Activated naive CD4-positive, alpha-beta T cell treated with anti-CD3 and anti-CD28 coated beads, Interleukin-2, amount 50 U/mL, for 72 hours (primary cell): Measurements from ENCODE around the gene NTRK1. TPM values are rescaled to one million over a fixed set of nuclear protein-coding genes. Genes with fewer than 3 reads are reported as not detected.

Experiments
- ATAC-seq, 2 donors: fragments of 150-1000 bp; cut with Tn5 transposase; 2 replicates each; pipeline ENCODE4 v1.10.0; 2021; ENCODE audit warnings: mild to moderate bottlenecking in 2 of 2, moderate library complexity in 2 of 2
- DNase-seq, 2 donors: peaks; one replicate each; pipeline ENCODE4 v3.0.0; 2021 to 2022; ENCODE audit warnings: low spot score in 2 of 2
- H3K27ac Mint-ChIP-seq, 2 donors: one replicate each; pipeline ENCODE4 v1.8.0; 2022; ENCODE audit warnings: mild to moderate bottlenecking in 2 of 2, mixed read lengths in 2 of 2
- H3K36me3 Mint-ChIP-seq, 2 donors: one replicate each; pipeline ENCODE4 v1.8.0; 2022; ENCODE audit warnings: mixed read lengths in 2 of 2
- H3K9me3 Mint-ChIP-seq, 2 donors: one replicate each; pipeline ENCODE4 v1.8.0; 2022; ENCODE audit warnings: mixed read lengths in 2 of 2
- total RNA-seq, 2 donors: library from RNA; stranded (reverse); gene quantifications; one replicate each; pipeline ENCODE4 v1.2.3, GENCODE V29; 2022

The NTRK1 gene
- total RNA-seq, 2 donors from 2014 or later, result 5.3 to 7.2 TPM

DNA sequence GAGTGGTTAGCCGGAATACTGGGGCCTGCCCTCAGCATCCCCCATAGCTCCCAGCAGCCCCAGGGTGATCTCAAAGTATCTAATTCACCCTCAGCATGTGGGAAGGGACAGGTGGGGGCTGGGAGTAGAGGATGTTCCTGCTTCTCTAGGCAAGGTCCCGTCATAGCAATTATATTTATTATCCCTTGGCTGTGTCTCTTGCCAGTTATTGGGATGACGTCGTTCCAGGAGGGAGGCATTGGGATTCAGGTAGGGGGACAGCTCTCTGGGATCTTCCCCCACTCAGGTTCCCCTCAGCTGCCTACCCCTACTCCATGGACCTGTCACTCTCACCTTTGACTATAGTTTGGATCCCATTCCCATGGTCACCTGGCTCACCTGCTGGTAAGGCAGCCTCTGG lies 21.0 kb downstream of the NTRK1 start:
- ATAC-seq (no peak), DNase-seq (no peak)
- Mint-ChIP-seq H3K9me3 (no peaks in the 10 kb centered on the region), H3K36me3 (no peaks in the 10 kb centered on the region), H3K27ac (no peak overlapping the region)

DNA sequence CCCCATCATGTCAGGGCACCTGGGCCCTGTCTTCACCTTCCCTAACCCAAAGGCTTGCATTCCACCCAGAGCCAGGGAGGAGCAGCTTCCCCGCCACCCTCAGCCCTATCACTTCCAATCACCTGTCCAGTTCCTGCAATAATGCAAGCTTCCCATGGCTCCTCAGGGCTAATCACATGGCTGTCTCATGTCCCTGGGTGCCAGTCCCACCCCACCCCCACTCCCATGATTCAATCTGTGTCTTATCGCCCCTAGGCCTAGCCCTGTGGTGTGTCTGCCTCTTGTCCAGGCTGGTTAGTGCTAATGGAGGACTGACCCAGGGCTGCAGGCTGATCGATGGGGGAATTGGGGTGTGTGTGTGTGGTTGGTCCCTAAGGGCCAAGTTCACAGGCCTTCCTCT lies 21.9 kb downstream of the NTRK1 start:
- no peaks in the 10 kb centered on the region for H3K9me3 Mint-ChIP-seq
- DNase-seq (no peak), ATAC-seq (no peak)
- H3K36me3 Mint-ChIP-seq, result no peaks in the 10 kb centered on the region
- H3K27ac Mint-ChIP-seq, result no peak overlapping the region

DNA sequence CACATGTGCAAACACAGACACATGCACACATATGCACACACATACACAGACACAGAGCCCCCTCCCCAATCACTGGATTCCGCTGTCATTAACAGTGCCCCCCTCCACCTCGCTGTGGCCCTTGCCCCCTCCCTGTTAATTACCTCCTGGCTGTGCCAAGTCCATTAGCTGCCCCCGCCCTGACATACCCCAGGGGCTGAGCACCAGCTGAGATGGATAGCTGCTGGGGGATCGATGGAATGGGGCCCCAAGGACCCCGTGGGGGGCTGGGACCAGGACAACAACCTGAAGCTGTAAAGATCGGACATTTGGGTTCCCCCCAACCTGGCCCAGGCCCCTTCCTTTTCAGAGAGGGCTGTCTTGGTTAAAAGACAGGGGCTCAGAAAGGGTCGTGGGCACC lies 23.3 kb downstream of the NTRK1 start:
- H3K36me3 Mint-ChIP-seq, result no peaks in the 10 kb centered on the region
- no peaks in the 10 kb centered on the region for H3K9me3 Mint-ChIP-seq
- ATAC-seq (no peak), DNase-seq (no peak)
- H3K27ac Mint-ChIP-seq, result no peak overlapping the region

DNA sequence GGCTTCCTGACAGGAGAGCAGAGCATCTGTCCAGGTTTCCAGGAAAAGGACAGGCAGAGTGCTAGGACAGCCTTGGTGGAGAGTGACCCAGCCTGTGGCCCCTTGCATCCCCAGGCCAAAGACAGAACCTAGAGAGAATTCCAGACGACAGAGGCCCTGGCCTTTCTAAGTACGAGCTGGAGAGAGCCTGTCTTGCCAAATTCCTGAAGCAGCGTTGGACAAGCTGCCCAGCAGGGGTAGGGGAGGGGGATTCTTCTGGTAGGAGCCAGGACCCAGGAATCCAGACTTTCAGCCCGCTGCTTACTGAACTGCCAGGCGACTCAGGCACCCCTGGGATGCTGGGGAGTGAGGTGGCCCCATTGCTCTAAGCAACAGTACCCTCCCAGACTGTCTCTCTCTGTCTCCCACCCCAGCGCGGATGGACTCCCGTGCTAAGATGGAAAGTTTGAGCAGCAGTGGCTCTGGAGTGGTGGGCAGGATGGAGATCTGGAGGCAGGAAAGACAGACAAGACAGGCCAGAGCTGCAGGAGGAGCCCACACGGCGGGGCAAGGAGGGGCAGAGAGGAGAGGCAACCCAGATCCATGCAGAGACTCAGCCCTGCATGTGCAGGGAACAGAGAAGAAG lies 24.0 kb downstream of the NTRK1 start:
- no peaks in the 10 kb centered on the region for H3K9me3 Mint-ChIP-seq
- ATAC-seq, result no peak
- peak overlapping the region in 1 of 2 donors; percentile 26 for H3K27ac Mint-ChIP-seq
- DNase-seq, result no peak
- no peaks in the 10 kb centered on the region for H3K36me3 Mint-ChIP-seq

DNA sequence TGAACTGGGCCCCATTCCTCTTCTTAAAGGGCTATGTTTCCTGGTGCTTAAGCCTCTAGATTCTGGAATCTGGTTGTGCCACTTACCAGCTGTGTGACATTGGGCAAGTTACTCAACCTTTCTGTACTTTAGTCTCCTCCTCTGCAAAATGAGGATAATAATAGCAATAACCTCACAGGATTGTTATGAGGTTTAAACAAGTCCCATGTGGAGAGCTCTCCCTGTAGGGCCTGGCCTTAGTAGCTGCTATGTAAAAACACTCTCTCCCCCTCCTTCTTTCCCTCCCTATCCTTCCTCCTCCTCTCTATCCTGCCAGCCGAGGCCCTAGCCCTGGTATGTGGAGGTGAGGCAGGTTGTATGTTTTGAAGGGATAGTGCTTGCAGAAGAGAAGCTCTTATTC lies 24.6 kb downstream of the NTRK1 start:
- H3K27ac Mint-ChIP-seq, result no peak overlapping the region
- no peaks in the 10 kb centered on the region for H3K9me3 Mint-ChIP-seq
- no peak for ATAC-seq
- H3K36me3 Mint-ChIP-seq, result no peaks in the 10 kb centered on the region
- DNase-seq, result no peak

DNA sequence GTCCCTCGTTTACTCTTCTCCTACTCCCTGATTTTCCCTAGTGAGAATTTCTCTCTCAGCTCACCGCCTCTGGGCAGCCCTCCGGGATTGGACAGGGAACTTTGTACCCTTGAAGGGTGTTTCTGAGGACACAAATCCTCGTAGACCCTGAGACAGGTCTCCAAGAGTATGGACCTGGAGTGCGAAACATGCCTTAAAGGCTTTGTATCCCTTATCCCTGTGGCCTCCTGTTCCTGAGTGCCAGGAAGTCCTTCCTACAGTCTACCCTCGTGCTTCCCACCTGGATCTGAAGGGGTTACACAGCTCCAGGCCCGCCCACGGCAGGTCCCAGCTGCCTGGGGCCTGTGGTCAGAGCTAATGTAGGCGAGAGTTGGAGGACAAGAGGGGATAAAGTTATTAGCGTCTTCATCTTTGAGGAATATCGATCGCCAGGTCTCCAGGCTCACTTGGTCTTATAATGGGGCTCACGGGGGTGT lies 25.3 kb downstream of the NTRK1 start:
- H3K27ac Mint-ChIP-seq, result peak overlapping the region in 1 of 2 donors; percentile 12
- no peaks in the 10 kb centered on the region for H3K36me3 Mint-ChIP-seq
- ATAC-seq, result no peak
- H3K9me3 Mint-ChIP-seq, result no peaks in the 10 kb centered on the region
- no peak for DNase-seq

DNA sequence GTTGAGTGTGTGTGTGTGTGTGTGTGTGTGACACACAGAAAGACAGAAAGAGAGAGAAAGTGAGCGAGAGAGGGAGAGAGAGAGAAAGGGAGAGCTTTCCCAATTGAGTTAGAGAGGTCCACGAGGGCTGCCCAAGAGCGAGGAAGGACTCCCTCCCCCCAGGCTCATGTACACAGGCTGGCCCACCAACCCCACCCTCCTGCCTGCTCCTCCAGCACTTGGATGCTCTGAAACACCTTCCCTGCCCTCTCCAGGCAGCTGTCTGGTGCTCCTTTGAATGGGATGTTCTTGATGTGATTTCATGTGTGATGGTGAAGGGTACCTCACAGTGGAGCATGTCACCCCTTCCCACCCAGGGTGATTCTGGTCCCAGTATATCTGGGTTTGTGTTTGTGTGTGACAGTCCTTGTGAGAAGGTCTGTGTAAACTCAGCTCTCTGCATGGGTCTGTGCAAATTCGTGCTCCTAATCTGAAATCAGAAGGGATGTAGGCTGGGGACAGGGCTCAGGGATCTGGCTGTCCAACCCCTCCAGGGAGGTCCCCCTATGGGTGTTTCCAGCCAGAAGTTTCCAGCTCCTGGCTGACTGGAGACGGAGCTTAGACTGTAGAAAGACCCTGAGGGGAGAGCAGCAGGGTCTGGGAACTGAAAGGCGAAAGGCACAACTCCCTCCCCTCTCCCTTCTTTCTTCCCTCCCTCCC lies 26.1 kb downstream of the NTRK1 start:
- Mint-ChIP-seq H3K9me3 (no peaks in the 10 kb centered on the region), H3K27ac (peak overlapping the region in 1 of 2 donors; percentile 12), H3K36me3 (no peaks in the 10 kb centered on the region)
- ATAC-seq (no peak), DNase-seq (no peak)

DNA sequence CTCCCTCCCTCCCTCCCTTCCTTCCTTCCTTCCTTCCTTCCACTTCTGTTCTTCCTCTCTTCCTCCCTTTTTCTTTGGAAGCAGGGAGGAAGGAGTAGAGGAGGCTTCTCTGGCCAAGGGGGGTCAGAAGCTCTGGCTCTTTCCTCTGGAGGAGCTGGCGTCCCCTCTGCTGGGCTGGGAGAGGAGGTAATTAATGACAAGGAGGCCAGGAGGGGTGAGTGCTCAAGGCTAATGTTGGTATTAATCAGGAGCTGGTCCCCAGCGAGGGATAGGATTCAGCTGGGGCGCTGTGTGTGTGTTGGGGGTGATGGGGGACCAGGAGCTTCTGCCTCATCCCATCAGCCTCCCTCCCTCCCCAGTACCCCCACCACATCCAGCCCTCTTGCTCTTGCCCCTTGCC lies 26.7 kb downstream of the NTRK1 start:
- no peak for ATAC-seq
- Mint-ChIP-seq H3K9me3 (no peaks in the 10 kb centered on the region), H3K36me3 (no peaks in the 10 kb centered on the region)

DNA sequence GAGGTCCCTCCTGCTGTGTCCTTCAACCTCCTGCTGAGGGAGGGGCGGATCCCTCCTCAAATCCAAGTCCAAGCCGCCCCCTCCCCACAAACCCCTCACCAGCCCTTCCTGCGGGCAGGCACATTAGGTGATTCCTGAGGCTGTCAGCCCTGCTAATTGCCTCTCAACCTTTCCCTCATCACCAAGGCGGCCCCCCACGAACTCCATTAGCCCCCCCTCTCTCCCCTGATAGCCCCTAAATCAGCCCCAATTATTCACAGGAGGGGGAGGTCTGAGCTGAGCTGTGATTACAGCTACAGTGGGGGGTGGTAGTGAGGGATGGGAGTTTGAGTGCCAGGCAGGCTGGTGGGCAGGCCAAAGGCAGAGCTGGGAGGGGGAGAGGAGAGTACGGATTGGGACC lies 27.1 kb downstream of the NTRK1 start:
- Mint-ChIP-seq H3K9me3 (no peaks in the 10 kb centered on the region), H3K36me3 (no peaks in the 10 kb centered on the region), H3K27ac (no peak overlapping the region)
- DNase-seq, result no peak
- no peak for ATAC-seq

More for the DNA sequence above, 26.7 kb downstream of the NTRK1 start:
- no peak overlapping the region for H3K27ac Mint-ChIP-seq
- no peak for DNase-seq

DNA sequence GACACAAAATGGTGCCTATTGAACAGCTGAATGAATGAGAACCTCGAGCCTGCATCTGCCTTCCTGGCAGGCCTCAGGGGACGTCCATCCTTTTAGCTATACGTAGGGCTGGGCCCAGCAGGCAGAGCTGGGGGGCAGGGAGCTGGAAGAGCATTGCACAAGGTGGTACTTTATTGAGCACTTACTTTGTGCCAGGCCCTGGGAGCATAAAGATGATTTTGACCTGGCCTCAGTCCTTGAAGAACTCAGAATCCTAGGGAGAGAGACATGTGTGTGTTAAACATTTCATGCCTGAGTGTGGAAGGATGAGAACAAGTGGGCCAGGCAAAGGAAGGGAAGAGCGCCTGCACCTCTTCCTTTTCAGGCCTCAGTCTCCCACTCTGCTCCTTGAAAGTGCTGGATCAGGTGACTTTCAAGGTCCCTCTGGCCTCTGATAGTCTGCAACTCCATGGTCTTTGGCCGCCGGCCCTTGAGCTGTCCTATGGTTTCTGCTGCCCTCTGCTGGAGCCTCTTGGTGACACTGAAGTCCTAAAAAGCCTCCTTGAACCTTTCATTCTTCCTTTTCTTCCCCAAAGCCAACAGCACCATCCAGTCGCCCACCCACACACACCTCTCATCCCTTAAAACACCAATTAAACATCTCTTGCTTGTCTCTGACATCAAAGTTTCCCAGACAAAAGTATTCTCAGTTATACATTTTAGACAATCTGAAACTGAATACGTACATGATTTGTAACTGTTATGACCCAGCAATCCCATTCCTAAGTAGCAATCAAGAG lies 29.3 kb downstream of the NTRK1 start:
- no peaks in the 10 kb centered on the region for H3K36me3 Mint-ChIP-seq
- no peaks in the 10 kb centered on the region for H3K9me3 Mint-ChIP-seq
- H3K27ac Mint-ChIP-seq, result no peak overlapping the region
- DNase-seq (peak in 1 of 2 donors; percentile 73), ATAC-seq (peak; percentile 26 to 32)

DNA sequence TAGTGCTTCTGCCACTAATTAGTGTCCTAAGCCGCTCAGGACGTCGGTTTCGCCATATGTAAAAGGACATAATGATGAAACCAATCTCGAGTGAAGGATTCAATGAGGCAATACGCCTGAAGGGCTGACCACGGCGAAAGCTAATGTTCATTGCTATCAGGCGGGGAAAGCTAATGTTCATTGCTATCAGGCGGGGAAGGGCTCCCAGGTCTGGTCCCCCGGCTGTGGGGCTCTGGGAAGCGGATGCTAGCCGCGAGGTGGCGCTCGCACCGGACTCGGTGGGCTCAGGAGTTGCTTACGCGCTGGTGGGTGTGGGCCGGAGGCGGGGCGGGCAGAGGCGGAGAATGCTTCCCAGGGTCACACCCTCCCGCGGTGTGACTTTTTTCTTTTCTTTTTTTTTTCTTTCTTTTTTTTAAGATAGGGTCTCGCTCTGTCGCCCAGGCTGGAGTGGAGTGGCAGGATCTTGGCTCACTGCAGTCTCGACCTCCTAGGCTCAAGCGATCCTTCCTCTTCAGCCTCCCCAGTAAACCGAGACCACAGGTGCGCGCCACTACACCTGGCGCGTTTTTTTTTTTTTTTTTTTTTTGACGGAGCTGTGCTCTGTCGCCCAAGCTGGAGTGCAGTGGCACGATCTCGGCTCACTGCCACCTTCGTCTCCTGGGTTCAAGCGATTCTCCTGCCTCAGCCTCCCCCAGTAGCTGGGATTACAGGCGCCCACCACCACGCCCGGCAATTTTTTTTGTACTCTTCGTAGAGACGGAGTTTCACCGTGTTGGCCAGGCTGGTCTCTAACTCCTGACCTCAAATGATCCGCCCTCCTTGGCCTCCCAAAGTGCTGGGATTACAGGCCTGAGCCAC lies 31.8 kb downstream of the NTRK1 start:
- Mint-ChIP-seq H3K36me3 (no peaks in the 10 kb centered on the region), H3K9me3 (no peaks in the 10 kb centered on the region), H3K27ac (no peak overlapping the region)
- peak; percentile 79 to 94 for DNase-seq
- ATAC-seq, result peak; percentile 96 to 99

DNA sequence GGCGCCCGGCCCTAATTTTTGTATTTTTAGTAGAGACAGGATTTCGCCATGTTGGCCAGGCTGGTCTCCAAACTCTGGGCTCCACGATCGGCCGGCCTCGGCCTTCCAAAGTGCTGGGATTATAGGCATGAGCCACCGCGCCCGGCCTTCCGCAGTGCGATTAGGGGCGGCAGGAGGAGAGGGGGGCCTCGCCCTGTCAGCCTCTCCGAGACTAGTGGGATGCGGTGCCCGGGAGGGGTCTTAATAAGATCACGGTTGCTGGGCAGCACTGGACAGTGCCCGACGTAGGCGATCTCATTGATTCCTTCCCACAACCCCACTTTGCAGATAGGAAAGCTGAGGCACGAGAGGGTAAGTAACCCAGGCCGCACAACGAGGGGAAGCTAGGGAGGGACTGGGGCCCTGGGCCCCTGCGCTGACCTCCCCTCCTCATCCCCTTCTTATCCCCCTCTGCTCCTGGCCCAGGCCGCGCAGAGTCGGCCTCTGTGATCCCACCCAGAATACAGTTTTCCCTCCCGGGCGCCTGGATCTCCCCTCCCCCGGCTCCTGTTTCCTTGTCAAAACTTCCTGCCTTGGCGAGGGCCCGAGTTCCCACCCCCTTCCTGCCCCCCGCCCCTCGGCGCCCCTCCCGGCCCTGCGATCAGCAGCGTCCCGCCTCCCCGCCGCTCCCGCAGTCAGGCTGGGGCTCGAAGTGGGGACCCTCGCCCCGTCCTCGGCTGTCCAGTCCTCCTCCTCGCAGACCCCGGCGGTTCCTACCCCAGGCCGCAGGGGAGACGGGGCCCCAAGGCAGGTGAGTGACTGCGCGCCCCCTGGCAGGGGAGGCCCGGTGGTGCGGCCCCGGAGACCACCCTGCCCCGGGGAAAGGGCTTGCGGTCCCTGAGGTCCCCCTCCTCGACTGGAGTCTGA lies 32.6 kb downstream of the NTRK1 start, which contains the start of gene PEAR1:
Gene PEAR1, plus strand, starts transcription at position 671 of the 906 bp plus-strand sequence. CDS start 10,209 bp downstream, outside the sequence.
- ATAC-seq, result no peak
- H3K27ac Mint-ChIP-seq, result no peak within 1 kb of the TSS

DNA sequence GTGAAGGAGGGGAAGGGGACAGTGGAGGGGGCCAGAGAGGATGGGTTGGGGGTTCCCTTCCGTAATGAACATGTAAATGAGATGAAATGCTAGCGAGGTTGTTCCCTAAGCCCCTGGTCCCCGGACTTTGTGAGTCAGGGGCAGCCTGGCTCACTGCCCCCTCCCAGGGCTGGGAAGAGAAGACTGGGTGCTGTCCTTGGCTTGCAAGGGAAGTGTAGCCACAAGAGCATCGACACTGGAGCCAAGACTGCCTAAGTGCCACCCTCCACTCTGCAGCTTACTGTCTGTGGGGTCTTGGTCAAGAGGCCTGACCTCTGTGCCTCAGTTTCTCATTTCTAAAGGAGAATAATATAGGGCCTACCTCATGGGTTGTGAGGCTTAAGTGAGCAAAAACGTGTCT lies 33.3 kb downstream of the NTRK1 start:
- ATAC-seq, result no peak

More for the DNA sequence above, 32.6 kb downstream of the NTRK1 start, which contains the start of gene PEAR1:
- Mint-ChIP-seq H3K36me3 (no peaks in the 10 kb centered on the region), H3K9me3 (no peaks in the 10 kb centered on the region)
- DNase-seq, result no peak

DNA sequence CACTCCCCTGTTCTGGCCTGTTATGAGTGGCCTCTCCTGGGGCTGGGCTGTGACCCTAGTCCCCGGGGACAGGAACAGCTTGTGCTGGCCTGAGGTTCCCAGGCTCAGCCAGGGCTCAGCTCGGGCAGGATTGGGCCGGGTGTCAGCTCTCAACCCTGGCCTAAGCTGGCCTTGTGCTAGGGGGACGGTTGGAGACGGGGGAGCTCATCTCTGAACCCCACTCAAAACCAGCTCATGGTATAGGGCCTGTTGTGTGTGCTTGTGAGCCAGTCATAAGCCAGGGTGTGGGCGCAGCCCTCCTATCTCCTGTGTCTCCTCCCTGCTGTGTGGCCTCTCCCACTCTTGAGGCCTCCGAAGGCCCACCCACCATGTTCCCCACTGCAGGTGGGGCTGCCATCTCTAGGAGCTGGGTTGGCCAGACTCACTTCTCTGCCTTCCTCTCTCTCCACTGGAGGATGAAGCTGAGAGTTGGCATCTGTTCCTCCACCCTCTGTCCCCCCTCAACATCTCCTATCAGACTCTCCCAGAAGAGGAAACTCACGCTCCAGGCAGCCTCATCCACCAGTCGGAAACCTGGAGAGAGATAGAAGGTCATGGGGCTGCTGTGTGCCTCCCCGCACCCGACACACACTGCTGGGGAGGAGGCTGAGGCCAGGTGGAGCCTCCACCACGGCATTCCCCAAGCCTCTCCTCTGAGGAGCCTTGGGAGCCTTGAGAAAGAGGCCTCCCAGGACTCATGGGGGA lies 34.2 kb downstream of the NTRK1 start:
- Mint-ChIP-seq H3K36me3 (no peaks in the 10 kb centered on the region), H3K27ac (no peak overlapping the region), H3K9me3 (no peaks in the 10 kb centered on the region)
- DNase-seq, result no peak
- ATAC-seq, result no peak

More for the DNA sequence above, 33.3 kb downstream of the NTRK1 start:
- H3K9me3 Mint-ChIP-seq, result no peaks in the 10 kb centered on the region
- DNase-seq, result no peak
- no peaks in the 10 kb centered on the region for H3K36me3 Mint-ChIP-seq
- H3K27ac Mint-ChIP-seq, result no peak overlapping the region

DNA sequence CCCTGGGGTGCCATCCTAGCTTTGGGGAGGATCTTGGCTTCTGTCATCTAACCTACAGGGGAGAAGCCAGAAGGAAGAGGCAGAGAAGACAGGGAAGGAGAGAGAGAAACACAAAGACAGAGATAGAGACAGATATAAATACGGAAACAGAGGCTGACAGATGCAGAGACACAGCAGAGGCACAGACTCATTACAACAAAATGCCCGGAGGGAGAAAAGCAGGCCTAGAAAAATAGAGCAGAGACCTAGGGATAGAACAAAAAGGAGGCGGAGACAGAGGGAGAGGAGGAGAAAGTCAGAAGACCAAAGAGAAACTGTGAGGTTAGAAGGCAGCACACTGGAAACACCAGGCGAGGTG lies 34.8 kb downstream of the NTRK1 start:
- no peaks in the 10 kb centered on the region for H3K9me3 Mint-ChIP-seq

More for the DNA sequence above, 34.8 kb downstream of the NTRK1 start:
- DNase-seq (no peak), ATAC-seq (no peak)
- no peak overlapping the region for H3K27ac Mint-ChIP-seq
- no peaks in the 10 kb centered on the region for H3K36me3 Mint-ChIP-seq
